ENCODE results near the gene FADS1.

Gene FADS1

GRCh38 chr11:61851113-61851899 lies 34.5 kb upstream of the FADS1 start:
- no peaks in the 10 kb centered on the region for H3K9me3 ChIP-seq (ENCODE audit: control insufficient read depth, insufficient read depth, low read length)
- H3K9me2 ChIP-seq (replicated peaks; ENCODE audit: control insufficient read depth, low read length): no peaks in the 10 kb centered on the region
- no peaks in the 10 kb centered on the region for H3F3A ChIP-seq (ENCODE audit: control insufficient read depth, insufficient read depth)
- H3K4me3 ChIP-seq (ENCODE audit: low read length): no peak overlapping the region
- no peak overlapping the region for H3K4me2 ChIP-seq (ENCODE audit: low read length)
- H3K36me3 ChIP-seq (ENCODE audit: control insufficient read depth, low read length): peaks cover 97% of the 10 kb centered on the region
- TF ChIP-seq EZH2phosphoT487 (IDR thresholded peaks at IDR 0.05; ENCODE audit: borderline replicate concordance, low read length) (no peak), CTCF (IDR thresholded peaks at IDR 0.05; ENCODE audit: low read depth, low read length, poor library complexity, severe bottlenecking) (no peak)
- peaks cover 27% of the 10 kb centered on the region for H3K79me2 ChIP-seq (ENCODE audit: control insufficient read depth, low read length)
- H3K27me3 ChIP-seq (ENCODE audit: control insufficient read depth, low read length): no peaks in the 10 kb centered on the region
- H4K20me1 ChIP-seq (ENCODE audit: control insufficient read depth, insufficient read depth, low read depth, low read length): peaks cover 21% of the 10 kb centered on the region
- no peak overlapping the region for H3K27ac ChIP-seq (ENCODE audit: low read depth, low read length)
- no peaks in the 10 kb centered on the region for H3K4me1 ChIP-seq (ENCODE audit: control insufficient read depth, low read length)

GRCh38 chr11:61850687-61851086 lies 33.9 kb upstream of the FADS1 start:
- no peak for TF ChIP-seq CTCF (IDR thresholded peaks at IDR 0.05; ENCODE audit: low read depth, low read length, poor library complexity, severe bottlenecking)
- no peak for TF ChIP-seq EZH2phosphoT487 (IDR thresholded peaks at IDR 0.05; ENCODE audit: borderline replicate concordance, low read length)
- H3K9me3 ChIP-seq (ENCODE audit: control insufficient read depth, insufficient read depth, low read length): no peaks in the 10 kb centered on the region

GRCh38 chr11:61848631-61849030 lies 31.8 kb upstream of the FADS1 start:
- no peak overlapping the region for H3K4me3 ChIP-seq (ENCODE audit: low read length)
- TF ChIP-seq CTCF (IDR thresholded peaks at IDR 0.05; ENCODE audit: low read depth, low read length, poor library complexity, severe bottlenecking) (no peak), EZH2phosphoT487 (IDR thresholded peaks at IDR 0.05; ENCODE audit: borderline replicate concordance, low read length) (no peak)
- no peaks in the 10 kb centered on the region for H3K9me3 ChIP-seq (ENCODE audit: control insufficient read depth, insufficient read depth, low read length)
- H3K27ac ChIP-seq (ENCODE audit: low read depth, low read length): no peak overlapping the region
- 0 out of 2 replicates have a peak, but pooled peaks cover 4% of the 10 kb centered on the region for H4K20me1 ChIP-seq (ENCODE audit: control insufficient read depth, insufficient read depth, low read depth, low read length)
- H3K36me3 ChIP-seq (ENCODE audit: control insufficient read depth, low read length): peaks cover 92% of the 10 kb centered on the region
- no peaks in the 10 kb centered on the region for H3K4me1 ChIP-seq (ENCODE audit: control insufficient read depth, low read length)
- 0 out of 2 replicates have a peak, but pooled peaks cover 4% of the 10 kb centered on the region for H3F3A ChIP-seq (ENCODE audit: control insufficient read depth, insufficient read depth)
- no peaks in the 10 kb centered on the region for H3K9me2 ChIP-seq (replicated peaks; ENCODE audit: control insufficient read depth, low read length)
- peaks cover 26% of the 10 kb centered on the region for H3K79me2 ChIP-seq (ENCODE audit: control insufficient read depth, low read length)
- no peak overlapping the region for H3K4me2 ChIP-seq (ENCODE audit: low read length)
- no peaks in the 10 kb centered on the region for H3K27me3 ChIP-seq (ENCODE audit: control insufficient read depth, low read length)

More at GRCh38 chr11:61850687-61851086, 33.9 kb upstream of the FADS1 start:
- Histone ChIP-seq H3K27me3 (ENCODE audit: control insufficient read depth, low read length) (no peaks in the 10 kb centered on the region), H3K4me1 (ENCODE audit: control insufficient read depth, low read length) (no peaks in the 10 kb centered on the region), H4K20me1 (ENCODE audit: control insufficient read depth, insufficient read depth, low read depth, low read length) (peaks cover 18% of the 10 kb centered on the region), H3K9me2 (replicated peaks; ENCODE audit: control insufficient read depth, low read length) (no peaks in the 10 kb centered on the region), H3F3A (ENCODE audit: control insufficient read depth, insufficient read depth) (no peaks in the 10 kb centered on the region), H3K36me3 (ENCODE audit: control insufficient read depth, low read length) (peaks cover 97% of the 10 kb centered on the region), H3K4me3 (ENCODE audit: low read length) (no peak overlapping the region), H3K4me2 (ENCODE audit: low read length) (no peak overlapping the region), H3K27ac (ENCODE audit: low read depth, low read length) (no peak overlapping the region), H3K79me2 (ENCODE audit: control insufficient read depth, low read length) (peaks cover 29% of the 10 kb centered on the region)
